MG63 (cell line): Measurements from ENCODE around the gene PREX1. TPM values are rescaled to one million over a fixed set of nuclear protein-coding genes. Genes with fewer than 3 reads are reported as not detected.

Experiments
- DNase-seq: peaks from one replicate; pipeline ENCODE4 v3.0.0-alpha.2; 2020
- H3K27me3 ChIP-seq: fragments of 250-450 bp; sonication (Bioruptor Pico); 2 replicates; pipeline ENCODE4 v1.5.1; 2020; ENCODE audit warnings: mild to moderate bottlenecking, moderate library complexity
- H3K36me3 ChIP-seq: fragments of 250-450 bp; sonication (Bioruptor Pico); 2 replicates; pipeline ENCODE4 v1.5.1; 2020; ENCODE audit warnings: mild to moderate bottlenecking, moderate library complexity
- H3K4me3 ChIP-seq: fragments of 250-450 bp; sonication (Bioruptor Pico); 2 replicates; pipeline ENCODE4 v1.5.1; 2020; ENCODE audit warnings: mild to moderate bottlenecking, moderate library complexity
- H3K9me3 ChIP-seq: fragments of 250-450 bp; sonication (Bioruptor Pico); 2 replicates; pipeline ENCODE4 v1.5.1; 2020; ENCODE audit warnings: mild to moderate bottlenecking, moderate library complexity
- total RNA-seq: library from RNA; depleted of rRNA; stranded (reverse); fragments of >200 nt; shearing (Covaris generic); gene quantifications from 2 replicates; pipeline ENCODE4 v1.2.3, GENCODE V29; 2014; ENCODE audit warnings: low replicate concordance

PREX1 gene
- total RNA-seq, 1 experiment from 2014 or later, result 5.8 TPM

DNA sequence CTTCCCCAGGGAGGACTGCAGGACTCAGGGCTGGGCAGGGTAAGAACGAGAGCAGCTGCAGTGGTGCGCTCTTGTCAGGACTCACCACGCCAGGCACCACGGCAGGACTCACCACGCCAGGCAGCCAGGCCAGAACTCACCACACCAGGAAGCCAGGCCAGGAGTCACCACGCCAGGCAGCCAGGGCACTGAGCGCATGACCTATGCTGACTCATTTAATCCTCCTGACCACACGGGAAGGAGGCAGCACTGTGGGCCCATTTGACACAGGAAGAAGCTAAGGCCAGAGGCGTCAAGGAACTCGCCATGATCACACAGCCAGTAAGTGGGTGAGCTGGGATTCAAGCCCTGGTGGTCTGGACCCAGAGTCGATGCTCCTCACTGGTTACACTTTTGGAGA is 189.3 kb downstream of the PREX1 start:
- Histone ChIP-seq H3K27me3 (no peaks in the 10 kb centered on the region), H3K36me3 (peaks cover 6% of the 10 kb centered on the region; the same call in 1 of the 2 replicates), H3K4me3 (no peak overlapping the region), H3K9me3 (no peaks in the 10 kb centered on the region)
- peak; percentile 98 for DNase-seq

DNA sequence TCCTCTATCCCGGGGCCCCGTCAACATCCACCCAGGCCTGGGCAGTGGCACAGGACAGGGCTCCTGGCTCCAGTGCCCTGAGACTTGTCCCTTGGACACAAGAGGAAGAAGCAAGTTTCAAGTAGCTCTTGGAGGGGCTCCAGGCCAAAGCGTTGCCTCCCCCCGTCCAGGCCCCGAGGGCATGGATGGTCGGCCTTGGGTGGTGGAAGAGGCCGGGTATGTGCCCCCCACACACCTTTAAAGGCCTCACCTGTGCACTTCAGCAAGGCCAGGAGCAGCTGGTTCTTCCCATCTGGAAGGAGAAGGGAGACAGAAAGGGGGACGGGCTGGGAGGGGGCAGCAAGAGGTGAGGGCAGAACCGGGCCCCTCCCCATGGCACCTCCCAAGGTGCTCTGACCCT is 190.3 kb downstream of the PREX1 start:
- DNase-seq, result no peak
- no peaks in the 10 kb centered on the region for H3K27me3 ChIP-seq
- H3K36me3 ChIP-seq, result peaks cover 6% of the 10 kb centered on the region; the same call in 1 of the 2 replicates
- no peaks in the 10 kb centered on the region for H3K9me3 ChIP-seq
- no peak overlapping the region for H3K4me3 ChIP-seq

- Histone ChIP-seq H3K27me3 (no peaks in the 10 kb centered on the region), H3K4me3 (no peak overlapping the region), H3K36me3 (peaks cover 6% of the 10 kb centered on the region; the same call in 1 of the 2 replicates), H3K9me3 (no peaks in the 10 kb centered on the region)
- no peak for DNase-seq
Observed at GRCh38 chr20:48636301-48636700, 191.5 kb downstream of the PREX1 start.

- peaks cover 6% of the 10 kb centered on the region; the same call in 1 of the 2 replicates for H3K36me3 ChIP-seq
- H3K4me3 ChIP-seq, result no peak overlapping the region
- H3K9me3 ChIP-seq, result no peaks in the 10 kb centered on the region
- DNase-seq, result peak; percentile 64
- no peaks in the 10 kb centered on the region for H3K27me3 ChIP-seq
Observed at GRCh38 chr20:48635791-48636267, 192.0 kb downstream of the PREX1 start.

DNA sequence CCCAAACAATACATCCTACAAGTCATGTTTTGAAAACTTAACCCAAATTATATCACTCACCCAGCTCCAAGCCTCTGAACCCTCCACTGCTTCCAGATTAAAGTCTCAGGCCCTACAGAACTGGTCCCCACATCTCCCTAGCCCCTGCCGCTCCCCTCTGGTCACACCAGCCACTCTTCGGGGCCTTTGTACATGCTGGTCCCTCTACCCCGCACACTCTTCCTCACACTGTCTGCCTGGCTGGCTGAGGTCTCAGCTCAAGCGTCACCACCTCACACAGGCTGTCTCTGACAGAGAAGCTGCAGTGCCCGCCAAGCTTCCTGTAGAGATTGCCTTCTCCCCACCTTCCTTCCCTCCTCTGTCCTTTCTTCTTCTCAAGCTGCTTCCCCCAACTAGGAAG is 192.4 kb downstream of the PREX1 start:
- H3K27me3 ChIP-seq, result no peaks in the 10 kb centered on the region
- H3K36me3 ChIP-seq, result peaks cover 6% of the 10 kb centered on the region; the same call in 1 of the 2 replicates
- H3K9me3 ChIP-seq, result no peaks in the 10 kb centered on the region
- no peak for DNase-seq
- H3K4me3 ChIP-seq, result no peak overlapping the region

GRCh38 chr20:48634641-48635040 is 193.2 kb downstream of the PREX1 start:
- no peak for DNase-seq
- no peaks in the 10 kb centered on the region for H3K9me3 ChIP-seq
- peaks cover 6% of the 10 kb centered on the region; the same call in 1 of the 2 replicates for H3K36me3 ChIP-seq
- no peak overlapping the region for H3K4me3 ChIP-seq
- no peaks in the 10 kb centered on the region for H3K27me3 ChIP-seq

- Histone ChIP-seq H3K4me3 (no peak overlapping the region), H3K36me3 (no peaks in the 10 kb centered on the region), H3K9me3 (no peaks in the 10 kb centered on the region), H3K27me3 (no peaks in the 10 kb centered on the region)
- DNase-seq, result no peak
Observed at GRCh38 chr20:48633620-48634257, 194.1 kb downstream of the PREX1 start.

DNA sequence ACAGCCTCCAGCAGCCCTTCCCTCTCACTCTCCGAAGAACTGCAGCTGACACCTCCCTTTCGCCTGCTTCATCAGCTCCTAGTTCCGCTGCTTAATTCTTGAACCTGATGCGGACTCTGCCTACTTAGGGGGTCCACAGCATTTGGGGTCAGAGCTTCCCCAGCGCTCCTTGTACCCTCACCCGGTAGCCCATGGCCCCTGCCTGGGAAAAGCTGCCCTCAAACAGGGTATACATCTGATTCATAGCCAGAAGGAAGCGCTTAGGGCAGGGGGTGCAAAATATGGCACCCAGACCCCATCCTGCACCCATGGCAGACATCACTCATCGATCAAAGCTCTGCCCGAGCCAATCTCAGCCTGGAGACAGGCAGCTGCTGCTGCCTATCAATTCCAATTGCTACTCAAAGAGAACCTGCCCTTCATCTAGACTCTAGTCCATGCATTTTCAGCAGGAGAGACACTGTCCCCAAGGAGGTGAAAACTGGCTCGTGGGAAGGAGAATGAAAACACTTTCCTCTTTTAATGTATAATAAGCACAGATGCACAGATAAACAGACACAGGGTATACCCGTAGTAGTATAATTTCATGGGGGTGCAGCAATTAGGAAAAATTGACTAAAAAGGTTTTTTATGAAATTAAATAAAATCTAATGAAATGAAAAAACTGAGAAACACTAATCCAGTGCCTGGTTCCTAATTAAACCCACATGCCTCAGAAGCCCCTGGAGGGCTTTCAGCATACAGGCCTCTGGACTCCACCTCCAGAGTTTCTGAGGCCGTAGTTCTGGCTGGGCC is 194.8 kb downstream of the PREX1 start:
- Histone ChIP-seq H3K27me3 (no peaks in the 10 kb centered on the region), H3K36me3 (no peaks in the 10 kb centered on the region)
- DNase-seq, result no peak

DNA sequence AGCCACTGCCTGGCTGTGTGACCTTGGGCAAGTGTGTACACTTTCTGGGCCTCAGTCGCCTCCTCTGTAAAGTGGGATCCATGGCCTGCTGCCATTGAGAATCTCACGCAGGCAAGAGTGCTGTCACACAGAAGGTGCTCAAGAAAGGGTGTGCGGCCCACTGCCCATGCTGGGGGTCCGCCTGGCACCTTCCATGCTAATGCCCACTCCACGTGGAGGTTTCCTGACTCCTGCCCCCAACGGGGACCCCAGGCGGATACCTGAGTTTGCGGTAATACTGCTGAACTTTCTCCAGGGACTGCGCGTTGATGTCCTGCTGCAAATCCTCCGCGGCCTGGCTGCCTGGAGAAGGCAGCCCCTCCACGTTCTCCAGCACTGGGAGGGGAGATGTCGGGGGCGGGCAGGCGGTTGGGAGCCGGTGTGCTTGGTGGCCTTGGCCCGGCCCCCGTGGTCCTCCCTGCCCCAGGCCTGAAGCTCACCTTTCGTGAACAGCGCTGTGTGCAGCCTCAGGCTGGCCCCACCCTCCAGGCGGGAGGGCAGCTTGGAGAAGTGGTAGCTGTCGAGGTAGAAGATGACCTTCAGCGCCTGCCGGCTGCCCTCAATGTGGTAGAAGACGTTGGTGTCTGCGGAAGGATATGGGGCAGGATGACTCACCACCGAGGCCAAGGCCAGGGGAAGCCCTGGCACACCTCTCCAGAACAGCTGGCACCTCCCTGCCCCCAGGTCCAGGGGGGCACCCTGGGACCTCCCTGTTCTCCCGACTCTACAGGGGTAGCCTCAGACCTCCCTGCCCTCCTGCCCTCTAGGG is 195.6 kb downstream of the PREX1 start:
- no peak for DNase-seq
- H3K36me3 ChIP-seq, result no peaks in the 10 kb centered on the region
- no peaks in the 10 kb centered on the region for H3K9me3 ChIP-seq
- H3K27me3 ChIP-seq, result no peaks in the 10 kb centered on the region
- no peak overlapping the region for H3K4me3 ChIP-seq

More for the DNA sequence above, 194.8 kb downstream of the PREX1 start:
- H3K9me3 ChIP-seq, result no peaks in the 10 kb centered on the region
- H3K4me3 ChIP-seq, result no peak overlapping the region

- DNase-seq, result peak; percentile 26
- Histone ChIP-seq H3K9me3 (no peaks in the 10 kb centered on the region), H3K4me3 (no peak overlapping the region), H3K36me3 (no peaks in the 10 kb centered on the region), H3K27me3 (no peaks in the 10 kb centered on the region)
Observed at GRCh38 chr20:48631114-48632016, 196.4 kb downstream of the PREX1 start.

- no peaks in the 10 kb centered on the region for H3K27me3 ChIP-seq
- no peaks in the 10 kb centered on the region for H3K36me3 ChIP-seq
- H3K4me3 ChIP-seq, result no peak overlapping the region
- H3K9me3 ChIP-seq, result no peaks in the 10 kb centered on the region
- peak; percentile 43 for DNase-seq
Observed at GRCh38 chr20:48630342-48631075, 197.3 kb downstream of the PREX1 start.

DNA sequence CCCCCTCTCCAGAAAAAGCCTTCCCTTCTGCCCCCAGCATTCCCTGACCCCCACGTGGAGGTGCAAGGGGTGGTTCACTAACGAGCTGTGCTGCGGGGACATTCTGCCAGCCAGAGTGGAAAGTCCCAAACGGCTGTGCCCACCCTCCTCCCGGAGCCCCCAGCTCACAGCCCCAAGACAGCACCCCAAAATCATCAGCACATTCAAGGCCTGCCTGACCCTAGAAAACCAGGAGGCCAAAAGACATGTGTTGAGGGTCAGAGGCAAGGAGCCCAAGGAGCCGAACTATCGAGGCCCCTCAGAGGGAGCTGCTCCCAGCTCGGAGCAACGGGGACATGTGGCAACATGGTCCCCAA is 197.9 kb downstream of the PREX1 start:
- Histone ChIP-seq H3K4me3 (no peak overlapping the region), H3K9me3 (no peaks in the 10 kb centered on the region), H3K27me3 (no peaks in the 10 kb centered on the region), H3K36me3 (no peaks in the 10 kb centered on the region)
- DNase-seq, result no peak

GRCh38 chr20:48629069-48629959 is 198.5 kb downstream of the PREX1 start:
- Histone ChIP-seq H3K27me3 (no peaks in the 10 kb centered on the region), H3K9me3 (no peaks in the 10 kb centered on the region), H3K4me3 (no peak overlapping the region), H3K36me3 (no peaks in the 10 kb centered on the region)
- no peak for DNase-seq

DNA sequence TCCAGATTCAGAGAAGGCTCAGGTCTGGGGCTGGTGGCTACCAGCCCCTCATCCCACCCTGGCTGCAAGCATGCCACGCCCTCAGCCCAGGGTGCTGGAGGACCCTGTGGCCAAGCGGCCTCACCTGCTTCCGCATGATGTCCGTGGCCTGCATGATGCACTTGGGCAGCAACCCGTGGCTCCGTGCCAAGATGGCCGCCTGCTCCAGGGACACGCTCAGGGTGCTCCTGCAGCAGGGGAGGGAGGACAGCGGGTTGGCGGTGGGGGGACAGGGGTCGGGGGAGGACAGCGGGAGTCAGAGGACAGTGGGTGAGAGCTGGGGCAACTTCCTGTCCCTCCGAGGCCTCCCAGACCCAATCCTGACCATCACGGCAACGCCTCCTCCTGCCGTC is 200.1 kb downstream of the PREX1 start:
- no peak for DNase-seq
- H3K4me3 ChIP-seq, result no peak overlapping the region
- H3K27me3 ChIP-seq, result no peaks in the 10 kb centered on the region
- H3K36me3 ChIP-seq, result no peaks in the 10 kb centered on the region
- H3K9me3 ChIP-seq, result no peaks in the 10 kb centered on the region
